HCT116 (cell line): Measurements from ENCODE around the gene NMS. TPM values are rescaled to one million over a fixed set of nuclear protein-coding genes. Genes with fewer than 3 reads are reported as not detected.
"Not testable (repeated sequence)": the region's sequence is repeated elsewhere in the genome, so short reads cannot be mapped to it uniquely, and the experiment has no call there.

Experiments used
- ATAC-seq: fragments of 200-7000 bp; cut with Tn5 transposase; 2 replicates; pipeline ENCODE4 v1.9.1; 2020; ENCODE audit warnings: mild to moderate bottlenecking, moderate library complexity
- BruUV-seq: library from RNA; stranded (reverse); fragments of 400-500 nt; replicated peaks from 2 replicates; lab custom pipeline; 2021; lab: Mats Ljungman, UMichigan
- CTCF ChIA-PET: fragments of 300-600 bp; sonication (Branson Sonifier 250); formaldehyde crosslinking; loops from one replicate; lab custom pipeline; 2021; ENCODE audit warnings: antibody characterized with exemption; lab: Charles Lee
- POLR2A ChIA-PET: fragments of 300-600, 350-600 bp; sonication (Branson Sonifier 250); formaldehyde crosslinking; loops from one replicate; lab custom pipeline; 2021; ENCODE audit warnings: antibody characterized with exemption; lab: Charles Lee
- RAD21 ChIA-PET, 2 experiments: fragments of 300-600 bp; sonication (Branson Sonifier 250); formaldehyde crosslinking; loops; one replicate each; lab custom pipeline; 2023; ENCODE audit warnings: low total read pairs in 2 of 2; ENCODE audit not compliant: uncharacterized antibody in 2 of 2, unreplicated experiment in 2 of 2, low non-redundant PET in 1 of 2; lab: Charles Lee
- DNase-seq: peaks from one replicate; pipeline ENCODE4 v3.0.0-alpha.2; 2010; ENCODE audit warnings: low read depth, low spot score
- H2AFZ ChIP-seq: fragments of 200-600 bp; shearing (Covaris generic), sonication (generic); 2 replicates; pipeline ENCODE4 v1.6.1; 2017; ENCODE audit warnings: low read depth, mixed run types, mixed read lengths, antibody characterized with exemption, low read length; ENCODE audit not compliant: poor library complexity, severe bottlenecking
- H3K27ac ChIP-seq: 2 replicates; pipeline ENCODE4 v1.5.1; 2012; ENCODE audit warnings: low read depth, low read length
- H3K27me3 ChIP-seq: fragments of 200-600 bp; sonication (generic); 2 replicates; pipeline ENCODE4 v1.6.1; 2016; ENCODE audit warnings: mixed run types, low read length, mixed read lengths; ENCODE audit not compliant: insufficient read depth
- H3K36me3 ChIP-seq, 2 experiments: fragments of 200-500 bp in 1 of 2; fragments of 200-600 bp in 1 of 2; sonication (Bioruptor generic) in 1 of 2; sonication (generic) in 1 of 2; 2 replicates each; pipeline versions ENCODE4 v1.5.1 to v1.6.1; 2014 to 2016; ENCODE audit warnings: low read length in 2 of 2, inconsistent platforms in 1 of 2, mixed read lengths in 1 of 2, mixed run types in 1 of 2; ENCODE audit not compliant: insufficient read depth in 2 of 2, control insufficient read depth in 1 of 2
- H3K4me1 ChIP-seq, 2 experiments: fragments of 200-600 bp in 1 of 2; sonication (generic) in 1 of 2; 2 replicates each; pipeline versions ENCODE4 v1.5.1 to v1.6.1; 2012 to 2017; ENCODE audit warnings: low read length in 2 of 2, inconsistent platforms in 1 of 2, mild to moderate bottlenecking in 1 of 2, mixed read lengths in 1 of 2, mixed run types in 1 of 2, moderate library complexity in 1 of 2; ENCODE audit not compliant: insufficient read depth in 2 of 2, control insufficient read depth in 1 of 2
- H3K4me2 ChIP-seq: fragments of 200-600 bp; sonication (generic); 2 replicates; pipeline ENCODE4 v1.6.1; 2017; ENCODE audit warnings: mixed run types, low read length, mixed read lengths
- H3K4me3 ChIP-seq, 2 experiments: fragments of 200-600 bp in 1 of 2; sonication (generic) in 1 of 2; replicated peaks in 1 of 2; 2 replicates each; pipeline ENCODE4 v1.5.1; 2011 to 2016; ENCODE audit warnings: low read length in 2 of 2, control low read depth in 1 of 2, low read depth in 1 of 2, mild to moderate bottlenecking in 1 of 2, mixed read lengths in 1 of 2, mixed run types in 1 of 2
- H3K79me2 ChIP-seq: fragments of 200-600 bp; sonication (generic); 2 replicates; pipeline ENCODE4 v1.6.1; 2017; ENCODE audit warnings: mild to moderate bottlenecking, mixed run types, low read length, moderate library complexity, mixed read lengths; ENCODE audit not compliant: insufficient read depth
- H3K9ac ChIP-seq: fragments of 200-600 bp; sonication (generic); 2 replicates; pipeline ENCODE4 v1.6.1; 2016; ENCODE audit warnings: low read length, mixed read lengths
- H3K9me2 ChIP-seq: fragments of 200-600 bp; sonication (generic), shearing (Covaris generic); 2 replicates; pipeline ENCODE4 v1.6.1; 2017; ENCODE audit warnings: mixed run types, mild to moderate bottlenecking, moderate library complexity; ENCODE audit not compliant: insufficient read depth
- H3K9me3 ChIP-seq, 2 experiments: fragments of 200-500 bp in 1 of 2; fragments of 200-600 bp in 1 of 2; sonication (Bioruptor generic) in 1 of 2; sonication (generic) in 1 of 2; 2 replicates each; pipeline ENCODE4 v1.6.1; 2014 to 2017; ENCODE audit warnings: low read length in 2 of 2, mixed read lengths in 2 of 2, inconsistent platforms in 1 of 2, low read depth in 1 of 2, mild to moderate bottlenecking in 1 of 2, mixed run types in 1 of 2, moderate library complexity in 1 of 2; ENCODE audit not compliant: control insufficient read depth in 1 of 2, insufficient read depth in 1 of 2
- H4K20me1 ChIP-seq: fragments of 200-600 bp; sonication (generic), shearing (Covaris generic); 2 replicates; pipeline ENCODE4 v1.6.1; 2017; ENCODE audit warnings: mixed run types, mild to moderate bottlenecking, moderate library complexity; ENCODE audit not compliant: insufficient read depth
- CTCF ChIP-seq, 3 experiments: fragments of 200-600 bp in 1 of 3; sonication (generic) in 1 of 3; IDR thresholded peaks in 2 of 3; conservative IDR thresholded peaks in 1 of 3; 2 replicates each; pipeline ENCODE4 v1.5.1; 2012 to 2017; ENCODE audit warnings: low read depth in 2 of 3, low read length in 2 of 3, antibody characterized with exemption in 1 of 3, borderline replicate concordance in 1 of 3, control low read depth in 1 of 3, mild to moderate bottlenecking in 1 of 3, mixed read lengths in 1 of 3, mixed run types in 1 of 3, moderate library complexity in 1 of 3; ENCODE audit not compliant: insufficient read depth in 1 of 3
- EZH2 ChIP-seq: fragments of 200-600 bp; sonication (generic); IDR thresholded peaks from 2 replicates; pipeline ENCODE4 v1.6.1; 2017; ENCODE audit warnings: antibody characterized with exemption, mixed run types
- JUND ChIP-seq: IDR thresholded peaks from 2 replicates; pipeline ENCODE4 v1.6.1; 2012
- SIN3A ChIP-seq: IDR thresholded peaks from 2 replicates; pipeline ENCODE4 v1.6.1; 2012; ENCODE audit warnings: low read depth
- YY1 ChIP-seq: IDR thresholded peaks from 2 replicates; pipeline ENCODE4 v1.6.1; 2011; ENCODE audit warnings: low read length, low read depth, moderate library complexity, mild to moderate bottlenecking; ENCODE audit not compliant: insufficient replicate concordance; ENCODE audit errors: extremely low read depth
- intact Hi-C: fragments of 100-400 bp; cut with micrococcal nuclease; formaldehyde crosslinking; loops from 2 replicates; pipeline ENCODE4 v1.10.0; 2022
- total RNA-seq: library from RNA; stranded (reverse); gene quantifications from one replicate; pipeline ENCODE4 v1.2.1, GENCODE V29; 2021; ENCODE audit not compliant: unreplicated experiment

Gene NMS
- total RNA-seq, 1 experiment from 2014 or later, result not detected

- CTCF ChIA-PET, result no interaction called here
- BruUV-seq, result no TSS peak
- Histone ChIP-seq H3K4me1 (no peaks in the 10 kb centered on the region), H3K9me2 (no peaks in the 10 kb centered on the region), H4K20me1 (no peaks in the 10 kb centered on the region), H3K9me3 (peaks cover 3 to 7% of the 10 kb centered on the region in 2 experiments; a peak in 2 of 4 replicates), H2AFZ (no peak overlapping the region), H3K4me3 (no peak overlapping the region), H3K27me3 (no peaks in the 10 kb centered on the region), H3K4me2 (no peak overlapping the region), H3K79me2 (no peaks in the 10 kb centered on the region), H3K27ac (no peak overlapping the region), H3K36me3 (no peaks in the 10 kb centered on the region), H3K9ac (no peak overlapping the region)
- RAD21 ChIA-PET, result no interaction called here
- POLR2A ChIA-PET, result no interaction called here
- TF ChIP-seq SIN3A (no peak), YY1 (no peak), JUND (no peak), EZH2 (no peak), CTCF (IDR thresholded peaks at IDR 0.05 in 2 of 3, conservative IDR thresholded peaks at IDR 0.05 in 1 of 3; ENCODE audit: borderline replicate concordance in 1 of 3, insufficient read depth in 1 of 3, low read depth in 2 of 3, low read length in 2 of 3) (no peak)
- ATAC-seq (no peak), DNase-seq (no peak)
- intact Hi-C loops, result no loop called here
Observed at GRCh38 chr2:100453853-100454252, 16.4 kb upstream of the NMS start.

- H3K27ac ChIP-seq, H3K9ac ChIP-seq, ATAC-seq, POLR2A ChIA-PET, RAD21 ChIA-PET, CTCF ChIA-PET, BruUV-seq, H2AFZ ChIP-seq, H3K79me2 ChIP-seq, H3K9me3 ChIP-seq, H3K36me3 ChIP-seq, H3K4me3 ChIP-seq, H3K4me2 ChIP-seq, H4K20me1 ChIP-seq, H3K4me1 ChIP-seq, H3K9me2 ChIP-seq, H3K27me3 ChIP-seq, intact Hi-C loops: not testable (repeated sequence)
- DNase-seq, result peak; percentile 13
Observed at GRCh38 chr2:100456357-100456756, 13.9 kb upstream of the NMS start.
